Subcutaneous abdominal adipose tissue (tissue), 5 donors: ENCODE measurements around the gene TOP1.
"Not testable (repeated sequence)": the region's sequence is repeated elsewhere in the genome, so short reads cannot be mapped to it uniquely, and the experiment has no call there.

Experiments
- H3K27ac ChIP-seq: one replicate; pipeline ENCODE4 v1.7.0; 2013; ENCODE audit warnings: low read depth, mild to moderate bottlenecking, inconsistent platforms, low read length, moderate library complexity
- H3K27me3 ChIP-seq, 5 donors: one replicate each; pipeline ENCODE4 v1.7.0; 2013; ENCODE audit warnings: low read length in 5 of 5, inconsistent platforms in 1 of 5; ENCODE audit not compliant: control insufficient read depth in 5 of 5, insufficient read depth in 4 of 5
- H3K36me3 ChIP-seq, 5 donors: one replicate each; pipeline ENCODE4 v1.7.0; 2013; ENCODE audit warnings: low read length in 5 of 5; ENCODE audit not compliant: control insufficient read depth in 5 of 5, insufficient read depth in 5 of 5
- H3K4me1 ChIP-seq, 5 donors: one replicate each; pipeline ENCODE4 v1.7.0; 2013; ENCODE audit warnings: low read length in 5 of 5, mild to moderate bottlenecking in 3 of 5, moderate library complexity in 1 of 5; ENCODE audit not compliant: control insufficient read depth in 5 of 5, insufficient read depth in 5 of 5
- H3K4me3 ChIP-seq, 5 donors: one replicate each; pipeline ENCODE4 v1.7.0; 2013; ENCODE audit warnings: low read length in 5 of 5, low read depth in 1 of 5
- H3K9ac ChIP-seq, 5 donors: one replicate each; pipeline ENCODE4 v1.7.0; 2013; ENCODE audit warnings: low read length in 5 of 5, mild to moderate bottlenecking in 4 of 5, moderate library complexity in 3 of 5
- H3K9me3 ChIP-seq, 5 donors: one replicate each; pipeline ENCODE4 v1.7.0; 2013; ENCODE audit warnings: low read length in 5 of 5; ENCODE audit not compliant: control insufficient read depth in 5 of 5
- donor health status: healthy.
- donor health status: healthy.
- donor health status: healthy.
- donor health status: healthy.
- donor health status: healthy.

Gene TOP1

DNA sequence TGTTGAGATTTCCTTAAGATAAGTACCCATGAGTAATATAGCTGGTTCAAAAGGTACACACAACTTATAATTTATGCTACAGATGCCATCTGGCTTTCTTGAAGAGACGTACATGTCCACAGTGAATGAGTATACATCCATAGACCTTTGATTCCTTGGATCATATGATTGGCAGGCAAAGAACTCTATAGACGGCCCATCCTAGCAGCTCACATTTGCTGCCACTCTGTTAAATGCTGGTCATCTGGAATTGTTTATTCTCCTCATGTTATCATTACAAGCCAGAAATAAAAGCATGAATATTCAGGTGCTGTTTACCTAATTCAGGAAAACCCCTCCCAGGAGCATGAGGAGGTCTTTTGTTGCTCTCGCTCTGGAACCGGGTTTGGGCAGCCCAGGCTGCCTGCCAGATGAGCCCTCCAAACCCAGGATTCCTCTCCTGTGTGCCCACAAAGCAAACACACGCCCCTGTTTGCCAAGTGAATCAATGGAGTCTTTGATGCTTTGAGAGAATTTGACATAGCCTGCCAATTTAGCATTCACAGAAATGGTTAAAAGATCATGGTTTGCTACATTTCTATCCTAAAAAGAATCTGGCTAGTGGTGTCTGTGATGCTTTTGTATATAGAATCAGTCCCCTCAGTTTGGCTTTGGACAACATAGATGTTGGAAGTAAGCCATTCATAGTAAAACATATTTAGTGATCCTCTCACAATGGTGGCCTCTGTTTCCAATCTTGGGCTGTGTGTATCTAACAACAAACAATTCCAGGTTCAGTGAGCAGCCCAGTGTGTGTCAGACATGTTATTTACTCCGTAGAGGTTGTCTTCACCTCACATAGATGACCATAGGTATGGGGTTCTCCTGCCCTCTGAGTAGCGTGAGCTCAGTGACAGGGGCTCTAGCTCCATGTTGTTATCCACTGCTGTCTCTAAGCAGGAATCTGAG, 91.3 kb downstream of the TOP1 start:
- no peaks in the 10 kb centered on the region for H3K27me3 ChIP-seq
- H3K27ac ChIP-seq: no peak overlapping the region
- H3K9me3 ChIP-seq: no peaks in the 10 kb centered on the region
- no peak overlapping the region for H3K9ac ChIP-seq
- peaks cover 40 to 88% (median 86%) of the 10 kb centered on the region in 5 donors for H3K36me3 ChIP-seq
- peaks cover 0 to 5% (median 0%) of the 10 kb centered on the region in 5 donors for H3K4me1 ChIP-seq
- H3K4me3 ChIP-seq: no peak overlapping the region

DNA sequence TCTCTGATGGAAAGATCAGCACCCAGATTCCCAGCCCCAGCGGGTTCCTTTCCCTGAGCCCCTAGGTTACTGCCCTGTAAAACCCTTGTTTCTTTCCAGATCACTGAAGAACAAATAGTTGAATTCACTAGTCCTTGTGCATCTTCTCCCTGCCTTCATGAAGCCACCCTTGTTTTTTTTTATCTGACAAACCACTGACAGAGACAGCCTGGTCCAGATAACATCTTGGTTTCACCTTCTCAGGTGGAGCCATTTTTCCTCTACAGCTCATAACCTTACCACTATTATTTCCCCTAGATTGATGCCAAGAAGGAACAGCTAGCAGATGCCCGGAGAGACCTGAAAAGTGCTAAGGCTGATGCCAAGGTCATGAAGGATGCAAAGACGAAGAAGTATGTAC, 92.8 kb downstream of the TOP1 start:
- H3K27me3 ChIP-seq: no peaks in the 10 kb centered on the region
- peaks cover 32 to 88% (median 84%) of the 10 kb centered on the region in 5 donors for H3K36me3 ChIP-seq
- no peak overlapping the region for H3K9ac ChIP-seq
- peaks cover 0 to 10% (median 0%) of the 10 kb centered on the region in 5 donors for H3K4me1 ChIP-seq
- H3K4me3 ChIP-seq: no peak overlapping the region
- no peaks in the 10 kb centered on the region for H3K9me3 ChIP-seq
- H3K27ac ChIP-seq: no peak overlapping the region

GRCh38 chr20:41123631-41124030, 95.0 kb downstream of the TOP1 start:
- Histone ChIP-seq H3K9ac (no peak overlapping the region), H3K4me3 (no peak overlapping the region), H3K4me1 (peaks cover 0 to 10% (median 0%) of the 10 kb centered on the region in 5 donors), H3K27me3 (no peaks in the 10 kb centered on the region), H3K27ac (no peak overlapping the region), H3K36me3 (peaks cover 24 to 70% (median 65%) of the 10 kb centered on the region in 5 donors), H3K9me3 (no peaks in the 10 kb centered on the region)

GRCh38 chr20:41124451-41125094, 96.0 kb downstream of the TOP1 start:
- no peaks in the 10 kb centered on the region for H3K9me3 ChIP-seq
- no peak overlapping the region for H3K4me3 ChIP-seq
- H3K9ac ChIP-seq: no peak overlapping the region
- peaks cover 17 to 62% (median 57%) of the 10 kb centered on the region in 5 donors for H3K36me3 ChIP-seq
- H3K4me1 ChIP-seq: peaks cover 0 to 10% (median 0%) of the 10 kb centered on the region in 5 donors
- H3K27me3 ChIP-seq: no peaks in the 10 kb centered on the region
- no peak overlapping the region for H3K27ac ChIP-seq

DNA sequence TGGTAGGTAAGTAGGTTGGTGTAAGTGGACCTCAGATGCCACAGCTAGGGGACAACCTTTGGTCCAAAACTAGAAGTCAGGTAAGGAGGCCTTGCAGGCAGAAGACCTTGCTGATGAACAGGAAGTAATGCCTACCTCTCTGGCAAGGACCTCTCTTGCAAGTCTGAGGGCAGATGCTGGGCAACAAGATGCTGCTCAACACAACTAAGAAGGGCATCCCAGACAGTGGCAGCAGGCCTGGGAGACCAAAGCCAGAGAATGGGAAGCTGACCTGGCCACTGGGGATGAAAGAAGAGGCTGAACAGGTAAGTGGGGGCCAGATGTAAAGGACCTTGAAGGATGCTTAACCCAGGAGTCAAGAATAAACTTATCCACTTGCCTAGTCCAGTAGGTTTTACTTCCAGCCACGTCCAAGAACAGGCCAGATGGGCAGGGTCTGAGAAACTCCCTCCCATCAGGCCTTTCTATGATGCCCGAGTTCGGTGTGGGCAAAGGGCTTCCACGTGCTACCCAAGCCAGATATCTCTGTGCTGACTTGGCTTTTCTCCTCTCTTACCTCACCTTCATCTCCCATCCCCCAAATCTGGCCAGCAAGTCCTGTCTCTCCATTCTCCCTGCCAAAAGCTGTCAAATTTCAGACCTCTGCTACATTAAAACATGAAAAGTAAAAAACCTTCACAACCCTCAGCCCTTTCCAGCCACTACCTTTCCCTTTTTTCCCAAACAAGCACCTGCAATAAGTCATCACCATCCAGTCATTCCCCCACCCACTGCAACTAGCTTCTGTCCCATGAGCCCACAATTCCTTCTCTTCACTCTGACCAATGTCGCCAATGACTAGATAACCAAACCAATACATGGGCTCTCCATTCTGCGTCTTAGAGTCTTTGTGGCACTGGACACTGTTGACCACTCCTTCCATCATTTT, 97.2 kb downstream of the TOP1 start:
- Histone ChIP-seq H3K9me3 (no peaks in the 10 kb centered on the region), H3K9ac (no peak overlapping the region), H3K27me3 (no peaks in the 10 kb centered on the region), H3K27ac (no peak overlapping the region), H3K4me3 (no peak overlapping the region), H3K36me3 (peaks cover 10 to 51% (median 46%) of the 10 kb centered on the region in 5 donors), H3K4me1 (peaks cover 0 to 10% (median 0%) of the 10 kb centered on the region in 5 donors)

DNA sequence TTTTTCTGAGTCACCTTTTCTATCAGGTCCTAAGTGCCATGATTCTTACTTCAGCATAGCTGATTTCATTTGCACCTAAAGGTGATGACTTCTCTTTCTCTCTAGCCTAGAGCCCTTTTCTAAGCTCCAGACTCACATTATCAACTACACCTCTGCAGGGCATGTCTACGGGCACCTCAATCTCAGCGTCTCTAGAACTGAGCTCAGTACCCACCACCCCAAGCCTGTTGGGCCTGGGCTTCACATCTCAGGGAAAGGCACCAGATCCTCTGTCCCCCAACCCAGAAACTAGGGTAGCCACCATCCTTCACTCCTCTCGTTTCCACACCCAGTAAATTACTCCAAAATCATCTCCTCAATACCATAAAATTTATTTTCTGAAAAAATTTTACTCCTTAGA, 98.1 kb downstream of the TOP1 start:
- Histone ChIP-seq H3K27me3 (no peaks in the 10 kb centered on the region), H3K4me1 (peaks cover 0 to 10% (median 0%) of the 10 kb centered on the region in 5 donors), H3K9me3 (no peaks in the 10 kb centered on the region), H3K9ac (peak overlapping the region in 1 of 5 donors; percentile 41), H3K27ac (no peak overlapping the region), H3K4me3 (no peak overlapping the region), H3K36me3 (peaks cover 10 to 42% (median 37%) of the 10 kb centered on the region in 5 donors)

DNA sequence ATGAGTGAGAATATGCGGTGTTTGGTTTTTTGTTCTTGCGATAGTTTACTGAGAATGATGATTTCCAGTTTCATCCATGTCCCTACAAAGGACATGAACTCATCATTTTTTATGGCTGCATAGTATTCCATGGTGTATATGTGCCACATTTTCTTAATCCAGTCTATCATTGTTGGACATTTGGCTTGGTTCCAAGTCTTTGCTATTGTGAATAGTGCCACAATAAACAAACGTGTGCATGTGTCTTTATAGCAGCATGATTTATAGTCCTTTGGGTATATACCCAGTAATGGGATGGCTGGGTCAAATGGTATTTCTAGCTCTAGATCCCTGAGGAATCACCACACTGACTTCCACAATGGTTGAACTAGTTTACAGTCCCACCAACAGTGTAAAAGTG, 99.7 kb downstream of the TOP1 start:
- not testable (repeated sequence) for H3K4me1 ChIP-seq, H3K9me3 ChIP-seq, H3K27ac ChIP-seq, H3K27me3 ChIP-seq, H3K9ac ChIP-seq, H3K4me3 ChIP-seq
- H3K36me3 ChIP-seq: peaks cover 0 to 27% (median 21%) of the 10 kb centered on the region in 5 donors

- Histone ChIP-seq H3K4me1 (peaks cover 2 to 16% (median 8%) of the 10 kb centered on the region in 5 donors), H3K27ac (no peak overlapping the region), H3K36me3 (peaks cover 0 to under 1% (median 0%) of the 10 kb centered on the region in 5 donors), H3K9ac (no peak overlapping the region), H3K27me3 (no peaks in the 10 kb centered on the region), H3K4me3 (no peak overlapping the region), H3K9me3 (no peaks in the 10 kb centered on the region)
Measured at GRCh38 chr20:41131594-41132387, 103.2 kb downstream of the TOP1 start.

DNA sequence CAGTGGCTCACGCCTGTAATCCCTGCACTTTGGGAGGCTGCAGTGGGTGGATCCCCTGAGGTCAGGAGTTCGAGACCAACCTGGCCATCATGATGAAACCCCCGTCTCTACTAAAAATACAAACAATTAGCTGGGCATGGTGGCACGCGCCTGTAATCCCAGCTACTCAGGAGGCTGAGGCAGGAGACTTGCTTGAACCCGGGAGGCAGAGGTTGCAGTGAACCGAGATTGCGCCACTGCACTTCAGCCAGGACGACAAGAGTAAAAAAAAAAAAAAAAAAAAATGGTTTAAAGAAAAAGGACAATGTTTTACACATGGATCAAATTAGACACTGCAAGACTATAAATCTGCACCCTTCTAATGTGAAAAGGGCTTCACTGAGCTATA, 103.8 kb downstream of the TOP1 start:
- peaks cover 2 to 16% (median 8%) of the 10 kb centered on the region in 5 donors for H3K4me1 ChIP-seq
- H3K36me3 ChIP-seq, H3K27ac ChIP-seq, H3K9ac ChIP-seq, H3K4me3 ChIP-seq, H3K27me3 ChIP-seq, H3K9me3 ChIP-seq: not testable (repeated sequence)
